IMR-90 (cell line): ENCODE data around the gene LIN37. TPM values are rescaled to one million over a fixed set of nuclear protein-coding genes. Genes with fewer than 3 reads are reported as not detected.

Source experiments
- ATAC-seq: fragments of 200-7000 bp; cut with Tn5 transposase; 2 replicates; pipeline ENCODE4 v1.9.1; 2020; ENCODE audit warnings: low read depth, mild to moderate bottlenecking, moderate library complexity
- BruUV-seq: library from RNA; stranded (reverse); fragments of 400-500 nt; replicated peaks from 2 replicates; lab custom pipeline; 2021; lab: Mats Ljungman, UMichigan
- CTCF ChIA-PET: fragments of 300-600 bp; formaldehyde crosslinking; extraction: SDS; loops from one replicate; lab custom pipeline; 2021; ENCODE audit warnings: antibody characterized with exemption; lab: Yijun Ruan, JAX
- POLR2A ChIA-PET: fragments of 300-600 bp; sonication (Branson Sonifier 250); formaldehyde crosslinking; loops from one replicate; lab custom pipeline; 2022; ENCODE audit warnings: antibody characterized with exemption; ENCODE audit not compliant: unreplicated experiment; lab: Charles Lee
- DNase-seq: peaks from one replicate; pipeline ENCODE4 v3.0.0; 2013
- H2AFZ ChIP-seq: replicated peaks from 2 replicates; pipeline ENCODE3; 2013; ENCODE audit warnings: low read length, mild to moderate bottlenecking; ENCODE audit not compliant: poor library complexity
- H2AK5ac ChIP-seq: 2 replicates; pipeline ENCODE4 v1.6.1; 2013; ENCODE audit warnings: low read depth, low read length, inconsistent platforms
- H2AK9ac ChIP-seq: replicated peaks from 2 replicates; pipeline ENCODE3; 2013; ENCODE audit warnings: mild to moderate bottlenecking, low read depth, low read length, moderate library complexity; ENCODE audit not compliant: poor library complexity
- H2BK120ac ChIP-seq: 2 replicates; pipeline ENCODE4 v1.6.1; 2013; ENCODE audit warnings: low read depth, low read length, inconsistent platforms
- H2BK15ac ChIP-seq: 3 replicates; pipeline ENCODE4 v1.6.1; 2013; ENCODE audit warnings: low read depth, low read length, inconsistent platforms
- H2BK20ac ChIP-seq: 2 replicates; pipeline ENCODE4 v1.6.1; 2013; ENCODE audit warnings: low read depth, mild to moderate bottlenecking, inconsistent platforms, low read length, moderate library complexity
- H2BK5ac ChIP-seq: 2 replicates; pipeline ENCODE4 v1.6.1; 2013; ENCODE audit warnings: mild to moderate bottlenecking, low read depth, low read length, inconsistent platforms; ENCODE audit not compliant: poor library complexity, severe bottlenecking
- H3K14ac ChIP-seq: replicated peaks from 2 replicates; pipeline ENCODE4 v1.6.1; 2013; ENCODE audit warnings: low read depth, low read length, inconsistent platforms
- H3K18ac ChIP-seq: 2 replicates; pipeline ENCODE4 v1.6.1; 2013; ENCODE audit warnings: low read depth, low read length, control low read depth
- H3K23ac ChIP-seq: 2 replicates; pipeline ENCODE4 v1.6.1; 2013; ENCODE audit warnings: low read depth, low read length, inconsistent platforms
- H3K27ac ChIP-seq: 2 replicates; pipeline ENCODE4 v1.5.1; 2013; ENCODE audit warnings: mild to moderate bottlenecking, control low read depth, low read length; ENCODE audit not compliant: insufficient read depth
- H3K27me3 ChIP-seq: 2 replicates; pipeline ENCODE4 v1.6.1; 2013; ENCODE audit warnings: low read length; ENCODE audit not compliant: control insufficient read depth, insufficient read depth
- H3K36me3 ChIP-seq: 2 replicates; pipeline ENCODE4 v1.6.1; 2013; ENCODE audit warnings: low read length, mixed read lengths; ENCODE audit not compliant: control insufficient read depth, insufficient read depth
- H3K4ac ChIP-seq: 2 replicates; pipeline ENCODE4 v1.6.1; 2013; ENCODE audit warnings: low read depth, low read length, inconsistent platforms
- H3K4me1 ChIP-seq: 2 replicates; pipeline ENCODE4 v1.6.1; 2013; ENCODE audit warnings: low read length, mixed read lengths; ENCODE audit not compliant: control insufficient read depth, insufficient read depth
- H3K4me2 ChIP-seq: 2 replicates; pipeline ENCODE4 v1.6.1; 2013; ENCODE audit warnings: low read depth, mild to moderate bottlenecking, control low read depth, low read length, moderate library complexity
- H3K4me3 ChIP-seq: 2 replicates; pipeline ENCODE4 v1.5.1; 2013; ENCODE audit warnings: low read depth, mild to moderate bottlenecking, control low read depth, low read length, moderate library complexity; ENCODE audit not compliant: insufficient read depth
- H3K56ac ChIP-seq: 2 replicates; pipeline ENCODE4 v1.6.1; 2013; ENCODE audit warnings: low read length, inconsistent platforms; ENCODE audit not compliant: insufficient read depth; ENCODE audit errors: extremely low read depth
- H3K79me1 ChIP-seq, 2 experiments: 2 replicates each; pipeline ENCODE4 v1.6.1; 2013; ENCODE audit warnings: low read length in 2 of 2, inconsistent platforms in 1 of 2, low read depth in 1 of 2
- H3K9ac ChIP-seq: 2 replicates; pipeline ENCODE4 v1.6.1; 2013; ENCODE audit warnings: low read depth, low read length, control low read depth
- H3K9me1 ChIP-seq: 2 replicates; pipeline ENCODE4 v1.6.1; 2013; ENCODE audit warnings: low read length, inconsistent platforms; ENCODE audit not compliant: insufficient read depth
- H3K9me3 ChIP-seq: 2 replicates; pipeline ENCODE4 v1.6.1; 2013; ENCODE audit warnings: low read length; ENCODE audit not compliant: control insufficient read depth, insufficient read depth
- H4K20me1 ChIP-seq: 2 replicates; pipeline ENCODE4 v1.6.1; 2013; ENCODE audit warnings: low read length, inconsistent platforms; ENCODE audit not compliant: insufficient read depth
- H4K5ac ChIP-seq: 2 replicates; pipeline ENCODE4 v1.6.1; 2013; ENCODE audit warnings: mild to moderate bottlenecking, low read depth, low read length, control low read depth
- H4K8ac ChIP-seq, 2 experiments: 2 replicates each; pipeline ENCODE4 v1.6.1; 2013; ENCODE audit warnings: low read depth in 2 of 2, low read length in 2 of 2, control low read depth in 1 of 2, inconsistent platforms in 1 of 2
- H4K91ac ChIP-seq: 2 replicates; pipeline ENCODE4 v1.6.1; 2013; ENCODE audit warnings: low read depth, low read length, inconsistent platforms; ENCODE audit not compliant: insufficient read depth
- BHLHE40 ChIP-seq: fragments of 150-350 bp; IDR thresholded peaks from 2 replicates; pipeline ENCODE4 v1.6.1; 2016; ENCODE audit warnings: mild to moderate bottlenecking, low read depth, low read length
- CEBPB ChIP-seq: IDR thresholded peaks from 2 replicates; pipeline ENCODE4 v1.6.1; 2012; ENCODE audit warnings: low read depth, low read length, improper control_type of control experiment
- CHD1 ChIP-seq: IDR thresholded peaks from 2 replicates; pipeline ENCODE4 v1.6.1; 2012; ENCODE audit warnings: low read depth, low read length, improper control_type of control experiment
- FOS ChIP-seq: fragments of 150-350 bp; IDR thresholded peaks from 2 replicates; pipeline ENCODE4 v1.6.1; 2016; ENCODE audit warnings: low read depth, low read length
- MAZ ChIP-seq: IDR thresholded peaks from 2 replicates; pipeline ENCODE4 v1.6.1; 2012; ENCODE audit warnings: low read depth, mild to moderate bottlenecking, low read length, improper control_type of control experiment, moderate library complexity, borderline replicate concordance
- MXI1 ChIP-seq: IDR thresholded peaks from 2 replicates; pipeline ENCODE4 v1.6.1; 2012; ENCODE audit warnings: low read depth, mild to moderate bottlenecking, low read length, moderate library complexity, borderline replicate concordance
- NFE2L2 ChIP-seq: fragments of 150-350 bp; IDR thresholded peaks from 2 replicates; pipeline ENCODE4 v1.6.1; 2016; ENCODE audit warnings: low read depth, mild to moderate bottlenecking, low read length
- POLR2A ChIP-seq: IDR thresholded peaks from 2 replicates; pipeline ENCODE4 v1.6.1; 2012; ENCODE audit warnings: mild to moderate bottlenecking, low read depth, low read length
- RAD21 ChIP-seq: IDR thresholded peaks from 2 replicates; pipeline ENCODE4 v1.6.1; 2012; ENCODE audit warnings: low read length, improper control_type of control experiment
- RCOR1 ChIP-seq: IDR thresholded peaks from 2 replicates; pipeline ENCODE4 v1.6.1; 2012; ENCODE audit warnings: mild to moderate bottlenecking, low read length, improper control_type of control experiment; ENCODE audit not compliant: insufficient replicate concordance
- RFX5 ChIP-seq: IDR thresholded peaks from 2 replicates; pipeline ENCODE4 v1.8.0; 2012; ENCODE audit warnings: low read depth, mild to moderate bottlenecking, low read length, moderate library complexity
- SMC3 ChIP-seq: fragments of 150-350 bp; IDR thresholded peaks from 2 replicates; pipeline ENCODE4 v1.6.1; 2016; ENCODE audit warnings: low read depth, mild to moderate bottlenecking, antibody characterized with exemption, low read length, moderate library complexity
- WGBS, 2 experiments: methylation state at CpG; one replicate each; pipeline versions ENCODE4 v1.1.5 to v1.1.7; 2013; ENCODE audit warnings: missing lambda C conversion rate in 2 of 2; ENCODE audit not compliant: insufficient read length in 1 of 2; ENCODE audit errors: extremely low coverage in 2 of 2; 5-methylcytosine and 5-hydroxymethylcytosine counted together
- dilution Hi-C: fragments of 300-500 bp; cut with HindIII; formaldehyde crosslinking; loops from one replicate; pipeline ENCODE4 v1.14.3; 2018; ENCODE audit warnings: low sequenced_read_pairs; ENCODE audit not compliant: unreplicated experiment
- in situ Hi-C: fragments of 300-500 bp; cut with MboI; formaldehyde crosslinking; loops from 3 replicates; pipeline ENCODE4 v1.14.3; 2019; ENCODE audit warnings: low sequenced_read_pairs, inconsistent platforms, mixed read lengths
- intact Hi-C: fragments of 100-400 bp; cut with micrococcal nuclease; formaldehyde crosslinking; loops from 2 replicates; pipeline ENCODE4 v1.10.0; 2022
- polyA plus RNA-seq, 3 experiments: library from polyadenylated mRNA; depleted of rRNA; stranded (reverse); fragments of >200 nt; gene quantifications; 2 replicates each; pipeline ENCODE4 v1.2.3, GENCODE V29; 2012; ENCODE audit warnings: low replicate concordance in 1 of 3
- total RNA-seq: library from RNA; depleted of rRNA; stranded (reverse); fragments of >200 nt; gene quantifications from 2 replicates; pipeline ENCODE4 v1.2.3, GENCODE V29; 2012
- TF ChIP-seq, protein P1 (sequence below): fragments of 150-350 bp; IDR thresholded peaks from 2 replicates; pipeline ENCODE4 v1.6.1; 2016; ENCODE audit warnings: low read depth, mild to moderate bottlenecking, low read length, moderate library complexity, borderline replicate concordance
- TF ChIP-seq, protein P2 (sequence below): conservative IDR thresholded peaks from 2 replicates; pipeline ENCODE4 v1.5.1; 2012; ENCODE audit warnings: mild to moderate bottlenecking, low read depth, low read length, improper control_type of control experiment
- TF ChIP-seq, protein P3 (sequence below): fragments of 150-350 bp; IDR thresholded peaks from 2 replicates; pipeline ENCODE4 v1.6.1; 2017; ENCODE audit warnings: mild to moderate bottlenecking, antibody characterized with exemption, low read length, low read depth

The LIN37 gene
- total and polyA plus RNA-seq, 2 of the 4 experiments (the other 2 are of a cell fraction): 12.7 to 23.1 TPM

- no peak for TF ChIP-seq MAZ
- TF ChIP-seq FOS: no peak
- TF ChIP-seq RCOR1: no peak
- no peak for TF ChIP-seq CEBPB
- no peak for TF ChIP-seq RFX5
- TF ChIP-seq MXI1: no peak
- TF ChIP-seq, protein P1, sequence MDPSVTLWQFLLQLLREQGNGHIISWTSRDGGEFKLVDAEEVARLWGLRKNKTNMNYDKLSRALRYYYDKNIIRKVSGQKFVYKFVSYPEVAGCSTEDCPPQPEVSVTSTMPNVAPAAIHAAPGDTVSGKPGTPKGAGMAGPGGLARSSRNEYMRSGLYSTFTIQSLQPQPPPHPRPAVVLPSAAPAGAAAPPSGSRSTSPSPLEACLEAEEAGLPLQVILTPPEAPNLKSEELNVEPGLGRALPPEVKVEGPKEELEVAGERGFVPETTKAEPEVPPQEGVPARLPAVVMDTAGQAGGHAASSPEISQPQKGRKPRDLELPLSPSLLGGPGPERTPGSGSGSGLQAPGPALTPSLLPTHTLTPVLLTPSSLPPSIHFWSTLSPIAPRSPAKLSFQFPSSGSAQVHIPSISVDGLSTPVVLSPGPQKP: no peak
- TF ChIP-seq CHD1: no peak
- TF ChIP-seq SMC3: no peak
- TF ChIP-seq NFE2L2: no peak
- TF ChIP-seq POLR2A: no peak
- TF ChIP-seq BHLHE40: no peak
- TF ChIP-seq RAD21: no peak
- TF ChIP-seq, protein P2, sequence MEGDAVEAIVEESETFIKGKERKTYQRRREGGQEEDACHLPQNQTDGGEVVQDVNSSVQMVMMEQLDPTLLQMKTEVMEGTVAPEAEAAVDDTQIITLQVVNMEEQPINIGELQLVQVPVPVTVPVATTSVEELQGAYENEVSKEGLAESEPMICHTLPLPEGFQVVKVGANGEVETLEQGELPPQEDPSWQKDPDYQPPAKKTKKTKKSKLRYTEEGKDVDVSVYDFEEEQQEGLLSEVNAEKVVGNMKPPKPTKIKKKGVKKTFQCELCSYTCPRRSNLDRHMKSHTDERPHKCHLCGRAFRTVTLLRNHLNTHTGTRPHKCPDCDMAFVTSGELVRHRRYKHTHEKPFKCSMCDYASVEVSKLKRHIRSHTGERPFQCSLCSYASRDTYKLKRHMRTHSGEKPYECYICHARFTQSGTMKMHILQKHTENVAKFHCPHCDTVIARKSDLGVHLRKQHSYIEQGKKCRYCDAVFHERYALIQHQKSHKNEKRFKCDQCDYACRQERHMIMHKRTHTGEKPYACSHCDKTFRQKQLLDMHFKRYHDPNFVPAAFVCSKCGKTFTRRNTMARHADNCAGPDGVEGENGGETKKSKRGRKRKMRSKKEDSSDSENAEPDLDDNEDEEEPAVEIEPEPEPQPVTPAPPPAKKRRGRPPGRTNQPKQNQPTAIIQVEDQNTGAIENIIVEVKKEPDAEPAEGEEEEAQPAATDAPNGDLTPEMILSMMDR: no peak
- TF ChIP-seq, protein P3, sequence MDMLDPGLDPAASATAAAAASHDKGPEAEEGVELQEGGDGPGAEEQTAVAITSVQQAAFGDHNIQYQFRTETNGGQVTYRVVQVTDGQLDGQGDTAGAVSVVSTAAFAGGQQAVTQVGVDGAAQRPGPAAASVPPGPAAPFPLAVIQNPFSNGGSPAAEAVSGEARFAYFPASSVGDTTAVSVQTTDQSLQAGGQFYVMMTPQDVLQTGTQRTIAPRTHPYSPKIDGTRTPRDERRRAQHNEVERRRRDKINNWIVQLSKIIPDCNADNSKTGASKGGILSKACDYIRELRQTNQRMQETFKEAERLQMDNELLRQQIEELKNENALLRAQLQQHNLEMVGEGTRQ: no peak
- Histone ChIP-seq H3K36me3 (peaks cover 4% of the 10 kb centered on the region), H3K14ac (peak overlapping the region; percentile 77), H3K4ac (peak overlapping the region; percentile 49; the same call in 1 of the 2 replicates), H3K9me3 (no peaks in the 10 kb centered on the region), H2BK5ac (no peak overlapping the region), H2BK20ac (no peak overlapping the region), H3K4me3 (peak overlapping the region; percentile 86), H3K79me1 (peaks cover 7 to 18% of the 10 kb centered on the region in 2 experiments), H3K27ac (no peak overlapping the region; the same call in 1 of the 2 replicates), H4K91ac (peak overlapping the region; percentile 61; the same call in 1 of the 2 replicates), H3K23ac (0 out of 2 replicates have a peak overlapping the region, but pooled peaks have one; percentile 63), H4K5ac (peak overlapping the region; percentile 24), H3K9me1 (peaks cover 6% of the 10 kb centered on the region; the same call in 1 of the 2 replicates), H3K4me2 (peak overlapping the region; percentile 85), H2AK5ac (peak overlapping the region; percentile 74), H2AK9ac (peak overlapping the region; percentile 84), H3K56ac (no peak overlapping the region), H2BK120ac (no peak overlapping the region), H3K4me1 (peaks cover 6% of the 10 kb centered on the region), H3K9ac (peak overlapping the region; percentile 45; the same call in 1 of the 2 replicates), H4K20me1 (no peaks in the 10 kb centered on the region), H2AFZ (peak overlapping the region; percentile 78), H3K27me3 (no peaks in the 10 kb centered on the region), H3K18ac (no peak overlapping the region), H2BK15ac (no peak overlapping the region), H4K8ac (peak overlapping the region; percentile 24 to 66; a peak in 2 of 4 replicates)
- WGBS, 2 experiments: 44% methylated on average over 7 of the region's 13 CpGs; no CpG with 5 or more reads in 1 of the 2 experiments
- ChIA-PET CTCF (no interaction called here), POLR2A (no interaction called here)
- DNase-seq (no peak), ATAC-seq (no peak)
- dilution Hi-C loops: no loop called here
- no TSS peak for BruUV-seq
- intact Hi-C loops: no loop called here
- in situ Hi-C loops: no loop called here
Observed at GRCh38 chr19:35776102-35776788, 27.9 kb downstream of the LIN37 start.
